OCI-LY1 (cell line): ENCODE measurements around the gene GIPC2.
"Not testable (repeated sequence)": the region's sequence is repeated elsewhere in the genome, so short reads cannot be mapped to it uniquely, and the experiment has no call there.

ENCODE experiments used
- H2AFZ ChIP-seq: fragments of 200-600 bp; sonication (generic), shearing (Covaris generic); 2 replicates; pipeline ENCODE4 v1.6.0; 2014; ENCODE audit warnings: antibody characterized with exemption, mild to moderate bottlenecking, low read length
- H3F3A ChIP-seq: fragments of 200-600 bp; sonication (generic), shearing (Covaris generic); 2 replicates; pipeline ENCODE4 v1.6.0; 2014; ENCODE audit warnings: mild to moderate bottlenecking, antibody characterized with exemption, low read length, moderate library complexity; ENCODE audit not compliant: insufficient read depth
- H3K27ac ChIP-seq: fragments of 200-600 bp; sonication (generic); 2 replicates; pipeline ENCODE4 v1.5.1; 2014; ENCODE audit warnings: low read length, mixed run types, mild to moderate bottlenecking, low read depth; ENCODE audit not compliant: poor library complexity, severe bottlenecking
- H3K27me3 ChIP-seq: fragments of 200-600 bp; sonication (generic); 2 replicates; pipeline ENCODE4 v1.6.0; 2014; ENCODE audit warnings: antibody characterized with exemption, mild to moderate bottlenecking, low read length, moderate library complexity; ENCODE audit not compliant: insufficient read depth
- H3K36me3 ChIP-seq: fragments of 200-600 bp; sonication (generic); 2 replicates; pipeline ENCODE4 v1.6.1; 2014; ENCODE audit warnings: mild to moderate bottlenecking, antibody characterized with exemption, low read length, moderate library complexity, mixed read lengths; ENCODE audit not compliant: insufficient read depth
- H3K4me1 ChIP-seq: fragments of 200-600 bp; sonication (generic); 2 replicates; pipeline ENCODE4 v1.5.1; 2014; ENCODE audit warnings: mild to moderate bottlenecking, low read length, moderate library complexity; ENCODE audit not compliant: insufficient read depth, severe bottlenecking
- H3K4me2 ChIP-seq: fragments of 200-600 bp; sonication (generic), shearing (Covaris generic); 2 replicates; pipeline ENCODE4 v1.6.1; 2014; ENCODE audit warnings: low read length
- H3K4me3 ChIP-seq: fragments of 200-600 bp; sonication (generic); 2 replicates; pipeline ENCODE4 v1.5.1; 2014; ENCODE audit warnings: low read length, low read depth, mild to moderate bottlenecking, mixed read lengths; ENCODE audit not compliant: poor library complexity, severe bottlenecking
- H3K79me2 ChIP-seq: fragments of 200-600 bp; shearing (Covaris generic); 2 replicates; pipeline ENCODE4 v1.6.1; 2016; ENCODE audit warnings: mixed run types, low read length, mixed read lengths; ENCODE audit not compliant: insufficient read depth
- H3K9ac ChIP-seq: fragments of 200-600 bp; sonication (generic), shearing (Covaris generic); 2 replicates; pipeline ENCODE4 v1.6.1; 2014; ENCODE audit warnings: mild to moderate bottlenecking, low read length, mixed read lengths
- H3K9me2 ChIP-seq: fragments of 200-600 bp; sonication (generic), shearing (Covaris generic); 2 replicates; pipeline ENCODE4 v1.6.1; 2014; ENCODE audit warnings: low read depth, mild to moderate bottlenecking, low read length, mixed read lengths
- H3K9me3 ChIP-seq: fragments of 200-600 bp; shearing (Covaris generic); 2 replicates; pipeline ENCODE4 v1.6.1; 2014; ENCODE audit warnings: low read length, mixed read lengths
- H4K20me1 ChIP-seq: fragments of 200-600 bp; sonication (generic), shearing (Covaris generic); 2 replicates; pipeline ENCODE4 v1.6.0; 2016; ENCODE audit warnings: mild to moderate bottlenecking, low read length; ENCODE audit not compliant: insufficient read depth
- EZH2 ChIP-seq: fragments of 200-600 bp; sonication (generic), shearing (Covaris generic); IDR thresholded peaks from 2 replicates; pipeline ENCODE4 v1.8.0; 2017; ENCODE audit warnings: borderline replicate concordance, mixed run types, mild to moderate bottlenecking, antibody characterized with exemption, low read length, moderate library complexity, mixed read lengths
- TF ChIP-seq, protein P1 (sequence below): fragments of 200-600 bp; sonication (generic), shearing (Covaris generic); IDR thresholded peaks from 2 replicates; pipeline ENCODE4 v1.5.1; 2017; ENCODE audit warnings: mild to moderate bottlenecking, antibody characterized with exemption, low read length, moderate library complexity, mixed read lengths

The GIPC2 gene

DNA sequence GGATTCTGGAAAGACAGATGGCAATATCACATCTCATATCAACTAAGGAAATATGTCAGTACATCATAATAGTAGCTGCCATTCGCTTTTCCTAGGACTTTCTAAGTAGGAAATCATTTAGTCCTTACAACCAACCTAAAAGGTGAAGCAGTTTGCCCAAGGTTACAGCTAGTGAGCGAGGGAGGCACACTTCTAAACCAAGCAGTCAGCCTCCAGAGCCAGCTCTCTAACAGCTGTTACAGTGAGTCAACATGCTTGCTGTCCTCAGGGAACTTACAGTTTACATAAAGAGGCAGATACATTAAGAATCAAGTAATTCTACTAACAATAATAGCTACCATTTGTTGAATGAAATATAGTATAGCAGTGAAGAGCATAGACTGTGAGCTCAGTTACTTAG is 57.1 kb downstream of the GIPC2 start:
- H4K20me1 ChIP-seq = no peaks in the 10 kb centered on the region
- no peaks in the 10 kb centered on the region for H3K27me3 ChIP-seq
- no peak overlapping the region for H3K4me3 ChIP-seq
- no peaks in the 10 kb centered on the region for H3K4me1 ChIP-seq
- no peaks in the 10 kb centered on the region for H3F3A ChIP-seq
- no peaks in the 10 kb centered on the region for H3K36me3 ChIP-seq
- no peak overlapping the region for H3K27ac ChIP-seq
- no peak overlapping the region for H3K9ac ChIP-seq
- no peaks in the 10 kb centered on the region for H3K9me3 ChIP-seq
- H3K4me2 ChIP-seq = no peak overlapping the region
- TF ChIP-seq, protein P1, sequence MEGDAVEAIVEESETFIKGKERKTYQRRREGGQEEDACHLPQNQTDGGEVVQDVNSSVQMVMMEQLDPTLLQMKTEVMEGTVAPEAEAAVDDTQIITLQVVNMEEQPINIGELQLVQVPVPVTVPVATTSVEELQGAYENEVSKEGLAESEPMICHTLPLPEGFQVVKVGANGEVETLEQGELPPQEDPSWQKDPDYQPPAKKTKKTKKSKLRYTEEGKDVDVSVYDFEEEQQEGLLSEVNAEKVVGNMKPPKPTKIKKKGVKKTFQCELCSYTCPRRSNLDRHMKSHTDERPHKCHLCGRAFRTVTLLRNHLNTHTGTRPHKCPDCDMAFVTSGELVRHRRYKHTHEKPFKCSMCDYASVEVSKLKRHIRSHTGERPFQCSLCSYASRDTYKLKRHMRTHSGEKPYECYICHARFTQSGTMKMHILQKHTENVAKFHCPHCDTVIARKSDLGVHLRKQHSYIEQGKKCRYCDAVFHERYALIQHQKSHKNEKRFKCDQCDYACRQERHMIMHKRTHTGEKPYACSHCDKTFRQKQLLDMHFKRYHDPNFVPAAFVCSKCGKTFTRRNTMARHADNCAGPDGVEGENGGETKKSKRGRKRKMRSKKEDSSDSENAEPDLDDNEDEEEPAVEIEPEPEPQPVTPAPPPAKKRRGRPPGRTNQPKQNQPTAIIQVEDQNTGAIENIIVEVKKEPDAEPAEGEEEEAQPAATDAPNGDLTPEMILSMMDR = no peak
- no peak for TF ChIP-seq EZH2
- H3K79me2 ChIP-seq = no peaks in the 10 kb centered on the region
- H3K9me2 ChIP-seq = no peaks in the 10 kb centered on the region
- no peak overlapping the region for H2AFZ ChIP-seq

DNA sequence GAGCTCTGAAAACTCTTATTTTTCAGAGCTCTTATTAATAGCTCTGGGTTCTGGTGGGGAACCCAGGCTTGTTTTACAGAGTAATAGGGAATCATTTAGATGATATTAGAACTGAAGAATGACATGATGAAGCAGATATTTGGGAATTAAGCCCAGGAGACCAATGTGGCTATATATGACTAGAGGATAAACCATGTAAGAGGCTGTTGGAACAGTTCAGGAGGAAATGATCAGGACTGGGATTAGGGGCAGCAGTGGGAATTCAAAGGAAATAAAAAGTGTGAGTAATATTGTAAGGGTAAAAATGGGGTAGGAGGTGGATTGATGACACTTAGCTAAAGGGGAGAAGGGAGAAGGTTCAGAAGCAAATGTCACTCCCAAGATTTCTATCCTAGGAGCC is 58.6 kb downstream of the GIPC2 start:
- TF ChIP-seq EZH2 = no peak
- no peaks in the 10 kb centered on the region for H3K27me3 ChIP-seq
- no peak overlapping the region for H3K9ac ChIP-seq
- H4K20me1 ChIP-seq = no peaks in the 10 kb centered on the region
- H3K4me1 ChIP-seq = no peaks in the 10 kb centered on the region
- no peak overlapping the region for H3K4me2 ChIP-seq
- no peak overlapping the region for H3K27ac ChIP-seq
- H3K9me3 ChIP-seq = no peaks in the 10 kb centered on the region
- no peak overlapping the region for H2AFZ ChIP-seq
- H3F3A ChIP-seq = no peaks in the 10 kb centered on the region
- H3K4me3 ChIP-seq = no peak overlapping the region
- no peaks in the 10 kb centered on the region for H3K36me3 ChIP-seq
- no peaks in the 10 kb centered on the region for H3K79me2 ChIP-seq
- H3K9me2 ChIP-seq = no peaks in the 10 kb centered on the region

DNA sequence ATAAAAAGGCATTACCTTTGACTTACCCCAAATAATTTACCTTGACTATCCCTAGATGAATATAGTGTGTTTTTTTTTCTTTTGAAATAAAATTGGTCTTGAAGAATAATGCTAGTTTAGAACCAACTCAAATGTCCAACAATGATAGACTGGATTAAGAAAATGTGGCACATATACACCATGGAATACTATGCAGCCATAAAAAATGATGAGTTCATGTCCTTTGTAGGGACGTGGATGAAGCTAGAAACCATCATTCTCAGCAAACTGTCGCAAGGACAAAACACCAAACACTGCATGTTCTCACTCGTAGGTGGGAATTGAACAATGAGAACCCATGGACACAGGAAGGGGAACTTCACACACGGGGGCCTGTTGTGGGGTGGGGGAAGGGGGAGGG is 63.9 kb downstream of the GIPC2 start:
- not testable (repeated sequence) for H3K27me3 ChIP-seq, H3K4me3 ChIP-seq, H3K9me3 ChIP-seq, H3K27ac ChIP-seq, H3K4me2 ChIP-seq, H3K9me2 ChIP-seq, H3K4me1 ChIP-seq, H4K20me1 ChIP-seq, H3K9ac ChIP-seq, H2AFZ ChIP-seq, H3K36me3 ChIP-seq, H3F3A ChIP-seq, H3K79me2 ChIP-seq

DNA sequence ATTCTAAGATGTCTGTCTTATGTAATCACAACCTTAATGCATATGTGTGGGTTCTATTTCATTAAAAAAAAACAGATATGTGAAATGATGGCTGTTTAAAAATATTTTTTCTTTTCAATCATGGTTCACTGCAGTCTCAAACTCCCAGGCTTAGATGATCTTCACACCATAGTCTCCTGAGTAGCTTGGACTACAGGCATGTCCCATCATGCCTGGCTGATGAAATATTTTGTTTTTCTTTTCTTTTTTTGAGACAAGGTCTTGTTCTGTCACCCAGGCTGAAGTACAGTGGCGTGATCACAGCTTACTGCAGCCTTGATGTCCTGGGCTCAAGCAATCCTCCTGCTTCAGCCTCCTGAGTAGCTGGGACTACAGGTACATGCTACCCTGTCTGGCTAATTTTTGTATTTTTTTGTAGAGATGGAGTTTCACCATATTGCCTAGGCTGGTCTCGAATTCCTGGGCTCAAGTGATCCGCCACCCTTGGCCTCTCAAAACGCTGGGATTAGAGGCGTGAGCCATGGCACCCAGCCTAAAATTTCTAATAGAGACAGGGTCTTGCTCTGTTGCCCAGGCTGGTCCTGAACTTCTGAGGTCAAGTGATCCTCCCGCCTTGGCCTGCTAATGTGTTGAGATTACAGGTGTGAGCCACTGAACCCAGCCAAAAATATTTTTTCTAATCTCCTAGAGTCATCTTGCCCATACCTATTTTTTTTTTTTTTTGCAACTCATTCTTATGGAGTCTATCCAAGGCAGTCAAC is 67.6 kb downstream of the GIPC2 start:
- H3K9ac ChIP-seq = no peak overlapping the region
- no peak overlapping the region for H3K4me3 ChIP-seq
- H3K27ac ChIP-seq = no peak overlapping the region
- H3K27me3 ChIP-seq = no peaks in the 10 kb centered on the region
- H3K36me3 ChIP-seq = no peaks in the 10 kb centered on the region
- no peak overlapping the region for H3K4me2 ChIP-seq
- H2AFZ ChIP-seq = no peak overlapping the region
- no peaks in the 10 kb centered on the region for H4K20me1 ChIP-seq
- no peaks in the 10 kb centered on the region for H3K79me2 ChIP-seq
- no peaks in the 10 kb centered on the region for H3K9me2 ChIP-seq
- H3K4me1 ChIP-seq = no peaks in the 10 kb centered on the region
- TF ChIP-seq, protein P1 = no peak
- no peak for TF ChIP-seq EZH2
- H3K9me3 ChIP-seq = no peaks in the 10 kb centered on the region
- H3F3A ChIP-seq = no peaks in the 10 kb centered on the region
